Loucy (cell line): ENCODE data around the gene GIGYF2.

Experiments used
- EZH2phosphoT487 ChIP-seq: fragments of 200-600 bp; IDR thresholded peaks from 2 replicates; pipeline ENCODE4 v1.6.1; 2018; ENCODE audit warnings: antibody characterized with exemption, mild to moderate bottlenecking, moderate library complexity, borderline replicate concordance
- TF ChIP-seq, protein P1 (sequence below): fragments of 200-600 bp; sonication (generic); conservative IDR thresholded peaks from 2 replicates; pipeline ENCODE4 v1.5.1; 2014; ENCODE audit warnings: mild to moderate bottlenecking, antibody characterized with exemption, low read length

DNA sequence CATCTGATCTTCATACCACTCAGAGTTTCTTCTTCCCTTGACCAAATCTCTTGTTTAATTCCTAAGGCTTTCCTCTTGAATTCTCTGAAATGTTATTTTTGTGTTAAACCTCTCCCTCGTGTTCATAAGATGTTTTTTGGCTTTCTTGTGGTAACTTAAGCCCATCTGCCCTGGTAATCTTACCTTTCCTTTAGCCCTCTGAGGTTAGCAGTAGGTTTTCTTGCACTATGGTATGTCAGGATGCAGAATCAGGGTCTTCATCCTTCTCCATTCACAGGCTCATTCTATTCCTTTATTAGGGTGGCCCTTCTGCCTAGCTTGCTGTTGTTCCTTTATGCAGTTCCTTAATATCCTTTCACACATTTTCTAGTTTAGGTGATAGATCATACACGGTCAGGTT lies 24.1 kb downstream of the GIGYF2 start:
- TF ChIP-seq, protein P1, sequence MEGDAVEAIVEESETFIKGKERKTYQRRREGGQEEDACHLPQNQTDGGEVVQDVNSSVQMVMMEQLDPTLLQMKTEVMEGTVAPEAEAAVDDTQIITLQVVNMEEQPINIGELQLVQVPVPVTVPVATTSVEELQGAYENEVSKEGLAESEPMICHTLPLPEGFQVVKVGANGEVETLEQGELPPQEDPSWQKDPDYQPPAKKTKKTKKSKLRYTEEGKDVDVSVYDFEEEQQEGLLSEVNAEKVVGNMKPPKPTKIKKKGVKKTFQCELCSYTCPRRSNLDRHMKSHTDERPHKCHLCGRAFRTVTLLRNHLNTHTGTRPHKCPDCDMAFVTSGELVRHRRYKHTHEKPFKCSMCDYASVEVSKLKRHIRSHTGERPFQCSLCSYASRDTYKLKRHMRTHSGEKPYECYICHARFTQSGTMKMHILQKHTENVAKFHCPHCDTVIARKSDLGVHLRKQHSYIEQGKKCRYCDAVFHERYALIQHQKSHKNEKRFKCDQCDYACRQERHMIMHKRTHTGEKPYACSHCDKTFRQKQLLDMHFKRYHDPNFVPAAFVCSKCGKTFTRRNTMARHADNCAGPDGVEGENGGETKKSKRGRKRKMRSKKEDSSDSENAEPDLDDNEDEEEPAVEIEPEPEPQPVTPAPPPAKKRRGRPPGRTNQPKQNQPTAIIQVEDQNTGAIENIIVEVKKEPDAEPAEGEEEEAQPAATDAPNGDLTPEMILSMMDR: no peak
- TF ChIP-seq EZH2phosphoT487: no peak
